ENCODE data around the gene CCDC192. TPM values are rescaled to one million over a fixed set of nuclear protein-coding genes. Genes with fewer than 3 reads are reported as not detected.

The CCDC192 gene
- total RNA-seq, 6 experiments from 2014 or later: not detected

- H3K27ac ChIP-seq: no peak overlapping the region
Observed at GRCh38 chr5:127754706-127755105, 51.5 kb downstream of the CCDC192 start.

GRCh38 chr5:127757576-127757975, 54.4 kb downstream of the CCDC192 start:
- H3K9me3 ChIP-seq: no peaks in the 10 kb centered on the region
- peak; percentile 30 to 36 (median 32) for TF ChIP-seq CTCF (IDR thresholded peaks at IDR 0.05)
- TF ChIP-seq POLR2A (IDR thresholded peaks at IDR 0.05): no peak
- ATAC-seq: peak; percentile 50 to 74 (median 64)
- no peak for DNase-seq
- H3K4me3 ChIP-seq: no peak overlapping the region
- no peaks in the 10 kb centered on the region for H3K36me3 ChIP-seq
- H3K27me3 ChIP-seq: no peaks in the 10 kb centered on the region
- no peak overlapping the region for H3K27ac ChIP-seq
- intact Hi-C loops (cut with DNase I): no loop called here
- no peaks in the 10 kb centered on the region for H3K4me1 ChIP-seq
- WGBS (ENCODE audit: insufficient coverage, low coverage, low lambda C conversion rate, missing lambda C conversion rate): 33% methylated on average over 1 of the region's 1 CpG

More at GRCh38 chr5:127754706-127755105, 51.5 kb downstream of the CCDC192 start:
- WGBS (ENCODE audit: insufficient coverage, low coverage, low lambda C conversion rate, missing lambda C conversion rate): 58% methylated on average over 2 of the region's 2 CpGs
- H3K27me3 ChIP-seq: no peaks in the 10 kb centered on the region
- H3K36me3 ChIP-seq: no peaks in the 10 kb centered on the region
- no peaks in the 10 kb centered on the region for H3K4me1 ChIP-seq
- intact Hi-C loops (cut with DNase I): no loop called here
- no peak for TF ChIP-seq CTCF (IDR thresholded peaks at IDR 0.05)
- TF ChIP-seq POLR2A (IDR thresholded peaks at IDR 0.05): no peak
- DNase-seq: no peak
- no peaks in the 10 kb centered on the region for H3K9me3 ChIP-seq
- H3K4me3 ChIP-seq: no peak overlapping the region
- no peak for ATAC-seq

GRCh38 chr5:127758766-127759283, 55.6 kb downstream of the CCDC192 start:
- no peak overlapping the region for H3K27ac ChIP-seq
- no peak for TF ChIP-seq POLR2A (IDR thresholded peaks at IDR 0.05)
- TF ChIP-seq CTCF (IDR thresholded peaks at IDR 0.05): no peak
- H3K4me1 ChIP-seq: no peaks in the 10 kb centered on the region
- ATAC-seq: peak in 2 of 4 donors; percentile 19 to 30
- H3K9me3 ChIP-seq: no peaks in the 10 kb centered on the region
- no peak for DNase-seq
- intact Hi-C loops (cut with DNase I): no loop called here
- no peak overlapping the region for H3K4me3 ChIP-seq
- H3K27me3 ChIP-seq: no peaks in the 10 kb centered on the region
- no peaks in the 10 kb centered on the region for H3K36me3 ChIP-seq

- intact Hi-C loops (cut with DNase I): no loop called here
- Histone ChIP-seq H3K36me3 (no peaks in the 10 kb centered on the region), H3K4me3 (no peak overlapping the region), H3K27me3 (no peaks in the 10 kb centered on the region), H3K4me1 (no peaks in the 10 kb centered on the region), H3K9me3 (no peaks in the 10 kb centered on the region), H3K27ac (no peak overlapping the region)
- TF ChIP-seq CTCF (IDR thresholded peaks at IDR 0.05) (no peak), POLR2A (IDR thresholded peaks at IDR 0.05) (no peak)
- no peak for ATAC-seq
- DNase-seq: no peak
Observed at GRCh38 chr5:127761869-127762268, 58.7 kb downstream of the CCDC192 start.

- Histone ChIP-seq H3K4me1 (no peaks in the 10 kb centered on the region), H3K4me3 (no peak overlapping the region), H3K27ac (no peak overlapping the region), H3K9me3 (no peaks in the 10 kb centered on the region), H3K27me3 (no peaks in the 10 kb centered on the region), H3K36me3 (no peaks in the 10 kb centered on the region)
- WGBS (ENCODE audit: insufficient coverage, low coverage, low lambda C conversion rate, missing lambda C conversion rate): 45% methylated on average over 3 of the region's 3 CpGs
- intact Hi-C loops (cut with DNase I): no loop called here
- TF ChIP-seq POLR2A (IDR thresholded peaks at IDR 0.05) (no peak), CTCF (IDR thresholded peaks at IDR 0.05) (no peak)
- ATAC-seq: no peak
- no peak for DNase-seq
Observed at GRCh38 chr5:127762412-127762811, 59.2 kb downstream of the CCDC192 start.
